AG10803 (cell line): ENCODE results near the gene SNTG2.

Experiments used
- DNase-seq: peaks from one replicate; pipeline ENCODE4 v3.0.0; 2010; ENCODE audit warnings: low read depth
- H3K4me3 ChIP-seq: 2 replicates; pipeline ENCODE4 v1.5.1; 2011; ENCODE audit warnings: mild to moderate bottlenecking, low read length, control low read depth
- TF ChIP-seq, protein P1 (sequence below): conservative IDR thresholded peaks from 2 replicates; pipeline ENCODE4 v1.5.1; 2011; ENCODE audit warnings: mild to moderate bottlenecking, low read length, control low read depth, inconsistent platforms

The SNTG2 gene

DNA sequence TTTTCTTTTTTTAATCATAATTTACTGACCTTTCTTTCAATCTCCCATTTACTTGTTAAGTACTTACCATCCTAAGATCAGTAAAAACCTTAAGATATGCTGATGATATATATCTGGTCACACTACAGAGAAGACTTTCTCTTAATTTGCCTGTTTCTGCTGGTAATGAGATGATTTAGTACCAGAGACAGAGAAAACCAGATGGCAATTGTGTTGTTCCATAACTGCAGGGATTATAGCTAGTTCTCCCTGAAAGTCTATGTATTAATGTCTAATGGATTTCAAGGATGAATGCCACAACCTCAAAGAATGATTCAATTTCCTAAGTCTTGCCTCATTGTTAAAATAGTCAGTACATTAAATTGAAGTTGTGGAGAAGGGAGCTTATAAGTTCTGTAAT, 40.3 kb downstream of the SNTG2 start:
- DNase-seq = peak; percentile 20
- TF ChIP-seq, protein P1, sequence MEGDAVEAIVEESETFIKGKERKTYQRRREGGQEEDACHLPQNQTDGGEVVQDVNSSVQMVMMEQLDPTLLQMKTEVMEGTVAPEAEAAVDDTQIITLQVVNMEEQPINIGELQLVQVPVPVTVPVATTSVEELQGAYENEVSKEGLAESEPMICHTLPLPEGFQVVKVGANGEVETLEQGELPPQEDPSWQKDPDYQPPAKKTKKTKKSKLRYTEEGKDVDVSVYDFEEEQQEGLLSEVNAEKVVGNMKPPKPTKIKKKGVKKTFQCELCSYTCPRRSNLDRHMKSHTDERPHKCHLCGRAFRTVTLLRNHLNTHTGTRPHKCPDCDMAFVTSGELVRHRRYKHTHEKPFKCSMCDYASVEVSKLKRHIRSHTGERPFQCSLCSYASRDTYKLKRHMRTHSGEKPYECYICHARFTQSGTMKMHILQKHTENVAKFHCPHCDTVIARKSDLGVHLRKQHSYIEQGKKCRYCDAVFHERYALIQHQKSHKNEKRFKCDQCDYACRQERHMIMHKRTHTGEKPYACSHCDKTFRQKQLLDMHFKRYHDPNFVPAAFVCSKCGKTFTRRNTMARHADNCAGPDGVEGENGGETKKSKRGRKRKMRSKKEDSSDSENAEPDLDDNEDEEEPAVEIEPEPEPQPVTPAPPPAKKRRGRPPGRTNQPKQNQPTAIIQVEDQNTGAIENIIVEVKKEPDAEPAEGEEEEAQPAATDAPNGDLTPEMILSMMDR = no peak
- no peak overlapping the region for H3K4me3 ChIP-seq

DNA sequence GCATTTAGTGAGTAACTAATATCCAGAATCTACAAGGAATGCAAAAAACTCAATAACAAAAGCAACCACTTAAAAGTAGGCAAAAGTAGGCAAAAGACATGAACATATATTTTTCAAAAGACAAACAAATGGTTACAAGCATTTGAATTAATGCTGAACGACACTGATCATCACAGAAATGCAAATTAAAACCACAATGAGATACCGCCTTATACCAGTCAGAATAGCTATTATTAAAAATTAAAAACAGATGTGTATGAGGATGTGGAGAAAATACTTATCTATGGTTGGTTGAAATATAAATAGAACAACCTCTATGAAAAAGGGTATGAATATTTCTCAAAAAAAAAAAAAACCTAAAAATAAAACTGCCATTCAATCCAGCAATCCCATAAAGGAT, 51.7 kb downstream of the SNTG2 start:
- peak; percentile 8 for DNase-seq
- H3K4me3 ChIP-seq = no peak overlapping the region
- TF ChIP-seq, protein P1 = no peak

DNA sequence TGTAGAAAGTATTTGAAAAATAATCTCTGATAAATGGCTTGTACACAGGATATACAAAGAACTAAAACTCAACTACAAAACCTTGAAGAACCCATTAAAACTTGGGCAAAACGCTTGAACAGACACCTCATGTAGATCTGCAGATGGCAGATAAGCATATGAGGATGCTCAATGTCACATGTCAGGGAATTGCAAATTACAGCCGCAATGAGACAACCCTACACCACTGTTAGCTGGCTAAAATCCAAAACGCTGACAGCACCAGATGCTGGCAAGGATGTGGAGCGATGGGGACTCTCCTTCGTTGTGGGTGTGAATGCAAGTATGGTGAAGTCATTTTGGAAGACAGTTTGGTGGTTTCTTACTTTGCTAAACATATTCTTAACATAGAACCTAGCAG, 53.7 kb downstream of the SNTG2 start:
- TF ChIP-seq, protein P1 = no peak
- H3K4me3 ChIP-seq = no peak overlapping the region
- DNase-seq = no peak

DNA sequence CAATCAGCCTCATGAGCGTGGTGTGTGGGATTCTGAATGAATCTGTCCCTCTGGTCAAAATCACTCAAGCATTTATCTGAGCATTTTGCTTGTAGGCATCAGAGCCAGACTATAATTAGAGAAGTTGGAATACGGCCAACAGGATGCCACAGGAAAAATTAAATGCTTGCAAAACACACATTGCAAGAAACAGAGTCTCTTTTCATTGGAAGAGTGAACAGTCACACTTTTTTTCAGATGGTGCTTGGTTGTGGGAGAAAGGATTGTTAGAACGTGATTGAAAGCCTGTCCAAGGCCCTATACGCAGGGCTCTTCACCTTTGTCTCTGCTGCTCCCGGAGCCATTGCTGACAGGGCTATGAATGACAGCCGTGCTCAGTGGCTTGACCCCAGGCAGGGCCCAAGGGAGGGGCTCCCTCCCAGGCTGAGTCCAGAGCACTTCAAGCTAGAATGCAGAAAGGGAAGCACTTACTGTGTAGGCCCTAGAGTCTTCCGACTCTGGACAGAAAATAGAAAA, 59.8 kb downstream of the SNTG2 start:
- peak; percentile 20 for DNase-seq
- no peak overlapping the region for H3K4me3 ChIP-seq
- TF ChIP-seq, protein P1 = no peak

DNA sequence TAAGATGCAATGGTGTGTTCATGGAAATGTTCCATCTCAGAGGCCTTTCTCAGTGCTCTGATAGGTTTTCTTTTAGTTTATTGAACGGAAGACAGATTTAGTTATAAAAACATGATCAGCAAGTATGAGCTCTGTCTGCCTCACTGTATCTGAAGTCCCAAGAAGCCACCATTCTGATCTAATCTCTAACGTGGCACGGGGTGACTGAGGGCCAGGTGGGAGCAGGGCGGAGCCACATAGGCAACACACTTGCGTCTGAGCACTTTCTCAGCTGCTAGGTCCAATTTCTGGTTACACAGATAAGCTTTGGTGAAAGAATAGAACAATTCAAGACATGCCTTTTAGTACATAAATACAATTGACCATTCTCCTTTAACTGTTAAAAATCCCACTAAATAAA, 60.4 kb downstream of the SNTG2 start:
- TF ChIP-seq, protein P1 = no peak

DNA sequence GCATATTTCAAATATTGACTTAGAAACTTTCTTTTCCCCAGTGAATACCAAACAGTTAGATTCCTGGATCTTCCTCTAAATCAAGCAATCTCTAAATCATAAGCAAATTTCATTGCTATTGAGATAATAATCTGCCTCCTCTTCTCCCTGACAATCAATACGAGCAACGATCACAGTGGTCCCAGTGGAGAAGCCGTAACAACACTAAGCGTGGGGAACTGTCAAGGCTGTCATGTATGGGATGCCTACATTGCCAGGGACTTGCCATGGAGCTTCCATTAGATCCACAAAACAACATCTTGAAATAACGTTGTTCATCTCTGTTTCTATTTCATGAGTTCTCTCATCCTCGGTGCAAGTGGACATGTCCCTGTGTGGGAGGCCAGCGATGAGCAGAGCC, 61.3 kb downstream of the SNTG2 start:
- no peak for DNase-seq
- no peak overlapping the region for H3K4me3 ChIP-seq
- TF ChIP-seq, protein P1 = no peak

More for the DNA sequence above, 60.4 kb downstream of the SNTG2 start:
- DNase-seq = no peak
- H3K4me3 ChIP-seq = no peak overlapping the region

DNA sequence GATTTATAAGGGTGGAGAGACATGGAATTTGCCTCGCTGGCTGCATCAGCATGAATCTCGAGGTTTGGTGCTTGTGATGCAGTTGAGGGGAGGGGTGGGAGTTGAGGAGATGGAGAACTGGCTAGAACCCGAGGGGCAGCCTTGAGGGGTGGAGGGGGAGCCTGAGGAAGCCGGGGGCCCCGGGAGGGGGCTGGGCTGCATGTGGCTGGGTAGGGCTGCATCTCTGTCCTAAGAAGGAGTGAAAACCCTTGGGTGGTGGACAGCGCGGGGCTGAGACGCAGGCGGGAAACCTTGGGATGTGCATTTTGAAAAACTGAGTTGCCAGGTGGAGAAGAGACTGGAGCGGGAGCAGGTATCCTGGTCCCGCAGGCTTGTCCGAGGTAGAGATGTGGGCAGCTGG, 64.2 kb downstream of the SNTG2 start:
- TF ChIP-seq, protein P1 = no peak
- no peak for DNase-seq
- H3K4me3 ChIP-seq = no peak overlapping the region
